GM21717 (cell line): ENCODE data around the gene MTG2.

Source experiments
- ATAC-seq: cut with Tn5 transposase; IDR thresholded peaks from one replicate; pipeline ENCODE4 v1.9.1; 2021; ENCODE audit warnings: mild to moderate bottlenecking, moderate library complexity; ENCODE audit not compliant: unreplicated experiment

The MTG2 gene

DNA sequence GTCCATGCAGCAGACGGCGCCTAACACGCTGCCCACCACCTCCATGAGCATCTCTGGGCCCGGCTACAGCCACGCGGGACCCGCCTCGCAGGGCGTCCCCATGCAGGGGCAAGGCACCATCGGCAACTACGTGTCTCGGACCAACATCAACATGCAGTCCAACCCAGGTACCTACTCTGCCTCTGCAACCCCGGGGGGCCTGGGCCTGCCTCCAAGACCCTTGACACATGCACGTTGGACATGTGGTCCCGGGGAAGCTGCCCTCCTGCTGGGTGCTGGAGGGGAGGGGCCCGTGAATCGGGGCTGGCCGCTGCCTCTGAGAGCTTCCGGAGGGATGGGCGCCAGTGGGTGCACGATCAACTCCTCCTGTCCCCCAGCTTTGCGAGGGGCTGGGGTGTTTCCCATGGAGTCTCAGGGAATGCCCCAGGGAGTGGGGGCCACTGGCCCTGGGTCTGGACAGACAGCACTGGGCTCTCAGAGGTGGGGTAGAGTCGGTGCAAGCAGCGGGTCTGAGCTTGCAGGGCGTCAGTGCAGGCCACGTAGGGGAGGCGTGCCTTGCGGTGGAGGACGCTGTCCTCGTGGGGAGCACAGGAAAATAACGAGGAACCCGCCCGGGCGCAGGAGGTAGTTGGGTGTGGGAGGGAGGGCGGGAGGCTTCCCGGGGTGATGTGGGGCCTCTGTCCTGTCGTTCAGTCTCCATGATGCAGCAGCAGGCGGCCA lies 19.9 kb upstream of the MTG2 start:
- ATAC-seq = no peak

DNA sequence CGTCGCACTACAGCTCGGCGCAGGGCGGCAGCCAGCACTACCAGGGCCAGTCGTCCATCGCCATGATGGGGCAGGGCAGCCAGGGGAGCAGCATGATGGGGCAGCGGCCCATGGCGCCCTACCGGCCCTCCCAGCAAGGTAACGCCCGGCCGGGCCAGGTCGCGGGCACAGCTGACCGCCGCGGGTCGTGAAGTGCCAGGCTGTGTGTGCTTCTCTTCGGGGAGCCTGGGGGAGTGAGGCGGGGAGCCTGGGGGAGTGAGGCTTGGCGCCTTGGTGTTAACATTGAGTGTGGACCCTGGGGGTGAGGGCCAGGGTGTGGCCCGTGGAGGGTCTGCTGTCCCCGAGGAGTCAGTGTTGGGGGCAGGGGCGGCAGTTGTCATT lies 19.4 kb upstream of the MTG2 start:
- ATAC-seq = no peak

- no peak for ATAC-seq
These were observed 18.7 kb upstream of the MTG2 start for GRCh38 chr20:62163986-62164762.

GRCh38 chr20:62164879-62165761 lies 17.7 kb upstream of the MTG2 start:
- no peak for ATAC-seq

DNA sequence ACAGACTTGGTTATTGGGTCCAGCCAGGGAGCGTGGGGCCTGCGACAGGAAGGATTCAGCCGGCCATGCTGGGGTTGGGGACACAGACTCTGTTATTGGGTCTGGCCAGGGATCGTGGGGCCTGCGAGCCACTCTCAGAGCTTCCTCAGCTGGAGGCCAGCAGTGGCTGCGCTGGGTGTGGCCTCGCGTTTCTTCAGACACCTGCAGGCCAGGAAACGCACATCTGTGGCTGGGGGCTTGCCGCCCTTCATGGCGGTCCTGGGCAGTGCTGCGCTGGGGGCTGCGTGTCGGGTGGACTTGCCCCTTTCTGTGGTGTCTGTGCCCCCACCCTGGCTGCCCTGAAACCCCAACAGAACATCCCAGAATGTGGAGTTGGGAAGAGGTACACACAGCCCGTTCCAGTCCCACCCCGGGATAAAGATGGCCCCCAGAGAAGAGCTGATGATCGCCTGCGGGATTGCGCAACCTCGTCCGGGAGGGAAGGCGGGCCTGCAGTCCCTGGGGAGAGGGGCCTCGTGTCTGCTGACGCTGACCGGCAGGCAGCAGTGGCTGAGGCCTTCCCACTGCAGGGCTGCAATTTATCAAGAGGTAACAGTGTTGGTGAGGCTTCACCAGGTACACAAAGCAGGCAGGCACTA lies 16.9 kb upstream of the MTG2 start:
- ATAC-seq = no peak

- no peak for ATAC-seq
These were observed 15.4 kb upstream of the MTG2 start for GRCh38 chr20:62167474-62167873.

GRCh38 chr20:62168061-62168460 lies 14.8 kb upstream of the MTG2 start:
- ATAC-seq = no peak

DNA sequence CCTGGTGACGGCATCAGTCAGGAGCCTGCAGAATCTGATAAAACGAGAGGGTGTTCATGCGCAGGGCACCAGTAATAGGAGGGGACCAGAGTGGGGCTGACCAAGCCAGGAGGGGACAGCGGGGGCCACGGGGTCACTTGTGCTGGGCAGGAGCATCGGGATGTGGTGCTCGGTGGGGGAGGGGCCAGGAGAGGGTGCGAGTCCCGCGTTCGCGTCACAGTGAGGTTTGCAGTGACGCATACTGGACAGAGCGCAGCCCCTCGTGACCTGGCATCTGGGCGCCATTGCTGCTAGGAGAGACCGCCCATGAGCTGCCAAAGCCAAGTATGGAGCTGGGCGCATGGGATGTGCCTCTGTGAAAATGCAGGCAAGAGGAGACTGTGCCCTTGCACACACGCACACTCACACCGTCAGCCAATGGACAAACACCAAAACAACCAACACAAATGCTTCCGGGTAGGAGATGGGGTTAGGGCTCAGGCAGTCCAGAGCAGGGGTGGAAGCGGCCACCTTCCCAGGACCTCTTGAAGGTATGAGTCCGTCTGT lies 13.9 kb upstream of the MTG2 start:
- no peak for ATAC-seq

DNA sequence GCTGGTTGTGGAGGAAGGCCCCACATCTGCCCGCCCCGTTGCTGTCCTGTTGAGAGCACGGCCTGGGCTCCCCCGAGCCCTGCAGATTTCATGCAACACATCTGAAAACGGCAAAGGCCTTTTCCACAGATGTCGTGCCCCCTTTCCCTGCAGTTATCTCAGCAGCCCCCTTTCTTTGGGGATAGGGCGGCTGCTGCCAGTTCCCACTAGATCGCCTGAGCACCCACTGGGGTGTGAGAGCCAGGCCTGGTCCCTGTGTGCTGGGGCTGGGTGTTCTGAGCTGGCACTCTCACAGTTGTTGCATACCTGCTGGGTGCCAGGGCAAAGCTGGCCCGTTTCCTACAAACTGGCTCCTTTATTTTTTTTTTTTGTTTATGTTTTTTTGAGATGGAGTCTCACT lies 12.3 kb upstream of the MTG2 start:
- no peak for ATAC-seq

- ATAC-seq = no peak
These were observed 11.6 kb upstream of the MTG2 start for GRCh38 chr20:62171245-62171644.

- ATAC-seq = no peak
These were observed 10.2 kb upstream of the MTG2 start for GRCh38 chr20:62172666-62173065.

DNA sequence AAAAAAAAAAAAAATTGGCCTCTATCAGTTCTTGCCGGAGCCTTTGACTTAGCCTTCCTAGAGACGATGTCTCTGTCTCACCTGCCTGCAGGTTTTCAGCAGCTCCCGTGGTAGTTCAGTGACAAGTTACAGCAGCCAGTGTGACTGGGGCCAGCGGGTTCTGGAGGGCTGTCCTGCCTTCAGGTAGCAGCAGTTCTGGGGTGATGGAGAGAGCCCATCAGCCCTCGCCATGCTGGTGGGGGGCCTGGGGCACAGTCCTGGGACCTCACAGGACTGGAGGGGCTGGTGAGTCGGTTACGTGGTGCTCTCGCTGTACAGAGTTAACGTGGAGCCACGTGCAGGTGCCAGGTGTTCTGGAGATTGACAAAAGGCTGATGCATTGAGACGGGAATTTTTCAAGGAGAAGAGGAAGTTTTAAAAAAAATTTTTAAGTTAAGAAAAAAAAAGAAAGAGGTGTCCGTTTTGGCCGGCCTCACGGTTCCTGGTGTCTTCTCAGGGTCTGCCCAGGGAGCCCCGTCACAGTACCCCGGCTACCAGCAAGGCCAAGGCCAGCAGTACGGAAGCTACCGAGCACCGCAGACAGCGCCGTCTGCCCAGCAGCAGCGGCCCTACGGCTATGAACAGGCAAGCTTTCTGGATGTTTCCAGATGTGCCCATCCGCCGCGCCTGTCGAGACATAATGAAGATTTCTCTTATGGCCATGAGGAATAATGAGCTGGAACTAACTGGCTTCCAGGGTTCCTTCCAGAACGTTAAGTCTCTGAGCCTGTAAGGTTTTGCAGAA lies 8.6 kb upstream of the MTG2 start:
- ATAC-seq = no peak

DNA sequence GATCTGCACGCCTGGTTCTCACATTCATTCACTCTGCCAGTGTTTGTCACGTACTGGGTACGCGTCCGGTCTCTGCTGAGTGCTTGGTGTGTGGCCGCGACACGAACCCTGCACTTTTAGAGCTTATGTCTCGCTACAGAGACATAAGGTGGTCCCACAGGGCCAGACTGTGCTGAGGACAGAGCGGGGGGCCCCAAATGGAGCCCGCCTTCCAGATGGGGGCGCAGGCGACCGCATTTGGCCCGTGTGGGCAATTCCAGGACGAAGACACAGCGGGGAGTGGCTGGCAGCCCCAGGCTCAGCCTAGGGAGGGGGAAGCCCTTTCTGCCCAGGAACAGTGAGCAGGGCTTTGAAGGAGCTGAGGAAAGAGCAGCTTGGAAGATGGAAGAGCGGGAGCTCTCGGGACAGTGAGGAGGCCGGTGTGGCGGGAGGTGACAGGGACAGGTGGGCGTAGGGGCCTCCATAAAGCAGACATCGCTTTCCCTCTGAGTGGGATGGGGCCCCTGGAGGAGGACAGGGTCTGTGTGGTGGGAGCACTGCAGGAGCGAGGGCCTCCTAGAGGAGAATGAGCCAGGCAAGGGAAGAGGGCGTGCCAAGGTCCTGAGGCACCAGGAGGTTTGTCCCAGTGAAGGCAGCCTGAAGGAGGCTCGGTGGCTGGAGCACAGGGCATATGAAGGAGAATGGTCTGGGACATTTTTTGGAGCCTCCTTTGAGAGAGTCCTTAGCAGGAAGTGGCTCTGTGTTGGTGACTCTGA lies 7.8 kb upstream of the MTG2 start:
- no peak for ATAC-seq

DNA sequence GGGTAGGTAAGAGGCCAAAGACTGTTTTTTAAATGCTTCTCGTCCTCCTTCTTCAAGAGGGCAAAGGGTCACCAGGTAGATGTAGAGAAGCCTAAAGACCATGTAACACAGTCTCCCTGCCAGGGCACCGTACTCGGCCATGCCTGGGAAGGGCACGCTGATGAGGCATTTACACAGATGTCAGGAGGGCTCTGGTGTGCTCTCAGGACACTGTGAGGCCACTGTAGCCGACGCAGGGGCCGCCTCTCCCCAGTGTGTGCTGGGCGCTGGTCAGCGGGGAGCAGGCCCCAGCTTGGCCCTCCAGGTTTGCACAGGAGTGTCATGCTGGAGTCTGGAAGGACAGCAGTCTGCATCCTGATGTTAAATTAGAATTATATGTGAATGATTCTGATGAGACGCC lies 7.1 kb upstream of the MTG2 start:
- ATAC-seq = no peak

DNA sequence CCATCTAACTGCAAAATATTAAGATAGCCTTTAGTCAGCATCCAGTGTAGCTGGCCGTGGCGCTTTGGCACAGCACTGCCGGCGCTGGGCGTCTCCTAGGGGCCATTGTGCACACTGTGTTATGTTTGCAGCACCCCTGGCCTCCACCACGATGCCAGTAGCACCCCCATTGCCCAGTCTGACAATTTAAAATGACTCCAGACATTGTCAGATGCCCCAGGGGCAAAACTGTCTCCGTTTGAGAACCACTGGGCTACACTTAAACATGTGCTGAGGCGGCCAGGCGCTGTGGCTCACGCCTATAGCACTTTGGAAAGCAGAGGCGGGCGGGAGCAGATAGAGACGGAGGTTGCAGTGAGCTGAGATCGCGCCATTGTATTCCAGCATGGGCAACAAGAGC lies 6.0 kb upstream of the MTG2 start:
- no peak for ATAC-seq

- ATAC-seq = no peak
These were observed 5.5 kb upstream of the MTG2 start for GRCh38 chr20:62177307-62177706.

GRCh38 chr20:62178316-62179161 lies 4.3 kb upstream of the MTG2 start:
- ATAC-seq = no peak

DNA sequence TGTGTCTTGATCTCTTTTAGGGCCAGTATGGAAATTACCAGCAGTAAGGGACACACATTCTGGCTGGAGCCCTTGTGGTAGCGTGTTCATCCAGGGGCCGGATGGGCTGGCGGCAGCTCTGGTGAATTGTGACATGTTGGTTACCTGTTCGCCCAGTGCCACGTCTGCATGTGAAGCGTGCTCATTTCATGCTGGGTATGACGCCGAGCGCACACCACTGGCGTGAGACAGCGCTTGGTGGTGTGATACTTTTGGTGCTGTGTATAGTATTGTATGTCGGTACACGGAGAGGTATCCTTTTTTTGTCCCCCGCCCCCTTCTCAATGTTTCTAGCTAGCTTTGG lies 3.7 kb upstream of the MTG2 start:
- ATAC-seq = no peak

DNA sequence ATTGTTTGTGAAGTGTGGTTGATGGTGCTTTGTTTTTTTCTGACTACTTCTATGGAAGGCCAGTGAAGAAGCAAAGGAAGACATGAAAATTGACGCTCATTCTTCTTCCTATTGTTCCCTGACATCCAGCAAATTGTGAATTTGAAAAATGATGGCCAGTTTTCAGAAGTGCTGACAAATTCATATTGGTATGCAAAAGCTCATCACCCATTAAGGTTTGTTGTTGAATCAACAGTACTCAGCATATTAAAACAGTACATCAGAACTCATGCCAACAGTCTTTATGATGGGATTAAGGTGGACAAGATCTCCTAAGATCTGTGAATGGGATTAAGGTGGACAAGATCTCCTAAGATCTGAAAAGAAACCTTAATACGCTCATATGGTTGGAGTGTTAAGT lies 1.0 kb upstream of the MTG2 start:
- ATAC-seq = no peak
